SU-DHL-6 (cell line): ENCODE measurements around the gene IRF2BPL.

Experiments used
- EZH2phosphoT487 ChIP-seq: fragments of 200-600 bp; sonication (generic), shearing (Covaris generic); conservative IDR thresholded peaks from 2 replicates; pipeline ENCODE4 v1.6.1; 2018; ENCODE audit warnings: mild to moderate bottlenecking, antibody characterized with exemption, low read length, moderate library complexity, mixed read lengths
- TF ChIP-seq, protein P1 (sequence below): fragments of 200-600 bp; sonication (generic); IDR thresholded peaks from one replicate; pipeline ENCODE4 v1.5.1; 2017; ENCODE audit warnings: antibody characterized with exemption, mild to moderate bottlenecking, low read length, moderate library complexity; ENCODE audit not compliant: insufficient read depth, poor library complexity, severe bottlenecking

DNA sequence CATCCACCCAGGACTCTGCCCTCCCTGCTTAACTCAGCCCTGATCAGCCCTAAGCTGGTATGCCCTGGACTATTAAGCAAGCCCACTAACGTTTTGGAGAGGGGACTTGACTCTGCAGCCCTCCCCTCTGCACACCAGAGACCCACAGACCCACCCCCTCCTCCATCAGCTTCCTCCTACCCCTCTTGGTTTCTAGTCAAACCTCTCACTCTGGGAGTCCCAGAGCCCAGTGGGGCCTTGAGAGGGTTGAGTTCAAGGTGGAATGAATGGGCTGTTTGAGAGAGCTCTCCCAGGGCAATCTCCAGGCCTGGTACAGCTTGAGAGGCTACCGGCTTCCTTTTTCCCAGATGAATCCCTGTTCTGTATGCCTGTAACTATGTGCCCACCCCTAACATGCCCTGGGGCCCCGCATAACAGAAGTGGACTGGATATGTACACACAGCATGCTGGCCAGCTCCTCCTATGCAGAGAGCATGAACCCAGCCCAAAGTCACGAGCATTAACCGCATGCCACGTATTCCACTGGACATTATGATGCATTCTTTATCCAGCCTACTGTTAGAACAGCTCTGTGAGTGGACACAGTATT is 43.6 kb downstream of the IRF2BPL start:
- TF ChIP-seq, protein P1, sequence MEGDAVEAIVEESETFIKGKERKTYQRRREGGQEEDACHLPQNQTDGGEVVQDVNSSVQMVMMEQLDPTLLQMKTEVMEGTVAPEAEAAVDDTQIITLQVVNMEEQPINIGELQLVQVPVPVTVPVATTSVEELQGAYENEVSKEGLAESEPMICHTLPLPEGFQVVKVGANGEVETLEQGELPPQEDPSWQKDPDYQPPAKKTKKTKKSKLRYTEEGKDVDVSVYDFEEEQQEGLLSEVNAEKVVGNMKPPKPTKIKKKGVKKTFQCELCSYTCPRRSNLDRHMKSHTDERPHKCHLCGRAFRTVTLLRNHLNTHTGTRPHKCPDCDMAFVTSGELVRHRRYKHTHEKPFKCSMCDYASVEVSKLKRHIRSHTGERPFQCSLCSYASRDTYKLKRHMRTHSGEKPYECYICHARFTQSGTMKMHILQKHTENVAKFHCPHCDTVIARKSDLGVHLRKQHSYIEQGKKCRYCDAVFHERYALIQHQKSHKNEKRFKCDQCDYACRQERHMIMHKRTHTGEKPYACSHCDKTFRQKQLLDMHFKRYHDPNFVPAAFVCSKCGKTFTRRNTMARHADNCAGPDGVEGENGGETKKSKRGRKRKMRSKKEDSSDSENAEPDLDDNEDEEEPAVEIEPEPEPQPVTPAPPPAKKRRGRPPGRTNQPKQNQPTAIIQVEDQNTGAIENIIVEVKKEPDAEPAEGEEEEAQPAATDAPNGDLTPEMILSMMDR: no peak
- TF ChIP-seq EZH2phosphoT487: no peak
